IMR-90 (cell line): ENCODE measurements around the gene TRPC4. TPM values are rescaled to one million over a fixed set of nuclear protein-coding genes. Genes with fewer than 3 reads are reported as not detected.

ENCODE experiments used
- ATAC-seq: fragments of 200-7000 bp; cut with Tn5 transposase; 2 replicates; pipeline ENCODE4 v1.9.1; 2020; ENCODE audit warnings: low read depth, mild to moderate bottlenecking, moderate library complexity
- BruUV-seq: library from RNA; stranded (reverse); fragments of 400-500 nt; replicated peaks from 2 replicates; lab custom pipeline; 2021; lab: Mats Ljungman, UMichigan
- CTCF ChIA-PET: fragments of 300-600 bp; formaldehyde crosslinking; extraction: SDS; loops from one replicate; lab custom pipeline; 2021; ENCODE audit warnings: antibody characterized with exemption; lab: Yijun Ruan, JAX
- POLR2A ChIA-PET: fragments of 300-600 bp; sonication (Branson Sonifier 250); formaldehyde crosslinking; loops from one replicate; lab custom pipeline; 2022; ENCODE audit warnings: antibody characterized with exemption; ENCODE audit not compliant: unreplicated experiment; lab: Charles Lee
- DNase-seq: peaks from one replicate; pipeline ENCODE4 v3.0.0; 2013
- H2AFZ ChIP-seq: replicated peaks from 2 replicates; pipeline ENCODE3; 2013; ENCODE audit warnings: low read length, mild to moderate bottlenecking; ENCODE audit not compliant: poor library complexity
- H2AK5ac ChIP-seq: 2 replicates; pipeline ENCODE4 v1.6.1; 2013; ENCODE audit warnings: low read depth, low read length, inconsistent platforms
- H2AK9ac ChIP-seq: replicated peaks from 2 replicates; pipeline ENCODE3; 2013; ENCODE audit warnings: mild to moderate bottlenecking, low read depth, low read length, moderate library complexity; ENCODE audit not compliant: poor library complexity
- H2BK120ac ChIP-seq: 2 replicates; pipeline ENCODE4 v1.6.1; 2013; ENCODE audit warnings: low read depth, low read length, inconsistent platforms
- H2BK15ac ChIP-seq: 3 replicates; pipeline ENCODE4 v1.6.1; 2013; ENCODE audit warnings: low read depth, low read length, inconsistent platforms
- H2BK20ac ChIP-seq: 2 replicates; pipeline ENCODE4 v1.6.1; 2013; ENCODE audit warnings: low read depth, mild to moderate bottlenecking, inconsistent platforms, low read length, moderate library complexity
- H2BK5ac ChIP-seq: 2 replicates; pipeline ENCODE4 v1.6.1; 2013; ENCODE audit warnings: mild to moderate bottlenecking, low read depth, low read length, inconsistent platforms; ENCODE audit not compliant: poor library complexity, severe bottlenecking
- H3K14ac ChIP-seq: replicated peaks from 2 replicates; pipeline ENCODE4 v1.6.1; 2013; ENCODE audit warnings: low read depth, low read length, inconsistent platforms
- H3K18ac ChIP-seq: 2 replicates; pipeline ENCODE4 v1.6.1; 2013; ENCODE audit warnings: low read depth, low read length, control low read depth
- H3K23ac ChIP-seq: 2 replicates; pipeline ENCODE4 v1.6.1; 2013; ENCODE audit warnings: low read depth, low read length, inconsistent platforms
- H3K27ac ChIP-seq: 2 replicates; pipeline ENCODE4 v1.5.1; 2013; ENCODE audit warnings: mild to moderate bottlenecking, control low read depth, low read length; ENCODE audit not compliant: insufficient read depth
- H3K27me3 ChIP-seq: 2 replicates; pipeline ENCODE4 v1.6.1; 2013; ENCODE audit warnings: low read length; ENCODE audit not compliant: control insufficient read depth, insufficient read depth
- H3K36me3 ChIP-seq: 2 replicates; pipeline ENCODE4 v1.6.1; 2013; ENCODE audit warnings: low read length, mixed read lengths; ENCODE audit not compliant: control insufficient read depth, insufficient read depth
- H3K4ac ChIP-seq: 2 replicates; pipeline ENCODE4 v1.6.1; 2013; ENCODE audit warnings: low read depth, low read length, inconsistent platforms
- H3K4me1 ChIP-seq: 2 replicates; pipeline ENCODE4 v1.6.1; 2013; ENCODE audit warnings: low read length, mixed read lengths; ENCODE audit not compliant: control insufficient read depth, insufficient read depth
- H3K4me2 ChIP-seq: 2 replicates; pipeline ENCODE4 v1.6.1; 2013; ENCODE audit warnings: low read depth, mild to moderate bottlenecking, control low read depth, low read length, moderate library complexity
- H3K4me3 ChIP-seq: 2 replicates; pipeline ENCODE4 v1.5.1; 2013; ENCODE audit warnings: low read depth, mild to moderate bottlenecking, control low read depth, low read length, moderate library complexity; ENCODE audit not compliant: insufficient read depth
- H3K56ac ChIP-seq: 2 replicates; pipeline ENCODE4 v1.6.1; 2013; ENCODE audit warnings: low read length, inconsistent platforms; ENCODE audit not compliant: insufficient read depth; ENCODE audit errors: extremely low read depth
- H3K79me1 ChIP-seq, 2 experiments: 2 replicates each; pipeline ENCODE4 v1.6.1; 2013; ENCODE audit warnings: low read length in 2 of 2, inconsistent platforms in 1 of 2, low read depth in 1 of 2
- H3K9ac ChIP-seq: 2 replicates; pipeline ENCODE4 v1.6.1; 2013; ENCODE audit warnings: low read depth, low read length, control low read depth
- H3K9me1 ChIP-seq: 2 replicates; pipeline ENCODE4 v1.6.1; 2013; ENCODE audit warnings: low read length, inconsistent platforms; ENCODE audit not compliant: insufficient read depth
- H3K9me3 ChIP-seq: 2 replicates; pipeline ENCODE4 v1.6.1; 2013; ENCODE audit warnings: low read length; ENCODE audit not compliant: control insufficient read depth, insufficient read depth
- H4K20me1 ChIP-seq: 2 replicates; pipeline ENCODE4 v1.6.1; 2013; ENCODE audit warnings: low read length, inconsistent platforms; ENCODE audit not compliant: insufficient read depth
- H4K5ac ChIP-seq: 2 replicates; pipeline ENCODE4 v1.6.1; 2013; ENCODE audit warnings: mild to moderate bottlenecking, low read depth, low read length, control low read depth
- H4K8ac ChIP-seq, 2 experiments: 2 replicates each; pipeline ENCODE4 v1.6.1; 2013; ENCODE audit warnings: low read depth in 2 of 2, low read length in 2 of 2, control low read depth in 1 of 2, inconsistent platforms in 1 of 2
- H4K91ac ChIP-seq: 2 replicates; pipeline ENCODE4 v1.6.1; 2013; ENCODE audit warnings: low read depth, low read length, inconsistent platforms; ENCODE audit not compliant: insufficient read depth
- CEBPB ChIP-seq: IDR thresholded peaks from 2 replicates; pipeline ENCODE4 v1.6.1; 2012; ENCODE audit warnings: low read depth, low read length, improper control_type of control experiment
- NFE2L2 ChIP-seq: fragments of 150-350 bp; IDR thresholded peaks from 2 replicates; pipeline ENCODE4 v1.6.1; 2016; ENCODE audit warnings: low read depth, mild to moderate bottlenecking, low read length
- RAD21 ChIP-seq: IDR thresholded peaks from 2 replicates; pipeline ENCODE4 v1.6.1; 2012; ENCODE audit warnings: low read length, improper control_type of control experiment
- WGBS, 2 experiments: methylation state at CpG; one replicate each; pipeline versions ENCODE4 v1.1.5 to v1.1.7; 2013; ENCODE audit warnings: missing lambda C conversion rate in 2 of 2; ENCODE audit not compliant: insufficient read length in 1 of 2; ENCODE audit errors: extremely low coverage in 2 of 2; 5-methylcytosine and 5-hydroxymethylcytosine counted together
- dilution Hi-C: fragments of 300-500 bp; cut with HindIII; formaldehyde crosslinking; loops from one replicate; pipeline ENCODE4 v1.14.3; 2018; ENCODE audit warnings: low sequenced_read_pairs; ENCODE audit not compliant: unreplicated experiment
- in situ Hi-C: fragments of 300-500 bp; cut with MboI; formaldehyde crosslinking; loops from 3 replicates; pipeline ENCODE4 v1.14.3; 2019; ENCODE audit warnings: low sequenced_read_pairs, inconsistent platforms, mixed read lengths
- intact Hi-C: fragments of 100-400 bp; cut with micrococcal nuclease; formaldehyde crosslinking; loops from 2 replicates; pipeline ENCODE4 v1.10.0; 2022
- polyA plus RNA-seq, 3 experiments: library from polyadenylated mRNA; depleted of rRNA; stranded (reverse); fragments of >200 nt; gene quantifications; 2 replicates each; pipeline ENCODE4 v1.2.3, GENCODE V29; 2012; ENCODE audit warnings: low replicate concordance in 1 of 3
- total RNA-seq: library from RNA; depleted of rRNA; stranded (reverse); fragments of >200 nt; gene quantifications from 2 replicates; pipeline ENCODE4 v1.2.3, GENCODE V29; 2012
- TF ChIP-seq, protein P1 (sequence below): fragments of 150-350 bp; IDR thresholded peaks from 2 replicates; pipeline ENCODE4 v1.6.1; 2016; ENCODE audit warnings: low read depth, mild to moderate bottlenecking, low read length, moderate library complexity, borderline replicate concordance
- TF ChIP-seq, protein P2 (sequence below): fragments of 150-350 bp; IDR thresholded peaks from 2 replicates; pipeline ENCODE4 v1.6.1; 2017; ENCODE audit warnings: mild to moderate bottlenecking, antibody characterized with exemption, low read length, low read depth
- TF ChIP-seq, protein P3 (sequence below): conservative IDR thresholded peaks from 2 replicates; pipeline ENCODE4 v1.5.1; 2012; ENCODE audit warnings: mild to moderate bottlenecking, low read depth, low read length, improper control_type of control experiment

TRPC4 gene
- total and polyA plus RNA-seq, 2 of the 4 experiments (the other 2 are of a cell fraction): 1.9 to 5.2 TPM

DNA sequence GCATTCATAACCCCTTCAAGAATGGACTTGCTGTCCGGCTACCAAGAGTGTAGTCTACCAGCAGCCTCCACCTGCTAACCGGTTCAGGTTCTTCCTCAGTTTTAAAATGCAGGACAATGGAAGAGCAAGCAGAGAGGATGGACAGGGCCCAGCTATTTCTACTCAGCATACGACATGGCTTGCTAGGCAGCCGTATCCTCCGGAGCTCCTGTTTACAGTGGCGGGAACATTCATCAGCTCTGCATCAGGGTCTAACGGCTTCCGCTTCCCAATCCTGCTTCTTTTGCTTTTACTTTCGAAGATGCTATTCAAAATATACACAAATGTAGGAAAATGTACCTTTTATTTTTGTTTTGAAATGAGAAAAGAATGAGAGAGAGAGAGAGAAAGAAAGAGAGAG, 118.5 kb downstream of the TRPC4 start:
- Histone ChIP-seq H4K5ac (no peak overlapping the region), H4K8ac (no peak overlapping the region), H2BK15ac (no peak overlapping the region), H3K23ac (no peak overlapping the region), H3K18ac (no peak overlapping the region), H4K91ac (no peak overlapping the region), H4K20me1 (no peaks in the 10 kb centered on the region), H3K14ac (no peak overlapping the region), H3K27me3 (no peaks in the 10 kb centered on the region), H2BK5ac (no peak overlapping the region), H3K9me3 (no peaks in the 10 kb centered on the region), H3K4ac (no peak overlapping the region), H2BK20ac (no peak overlapping the region), H2AFZ (no peak overlapping the region), H3K4me2 (no peak overlapping the region), H3K56ac (no peak overlapping the region), H3K4me1 (peaks cover 2% of the 10 kb centered on the region; the same call in 1 of the 2 replicates), H3K9me1 (peaks cover 4% of the 10 kb centered on the region; the same call in 1 of the 2 replicates), H3K4me3 (no peak overlapping the region), H2BK120ac (no peak overlapping the region), H3K79me1 (no peaks in the 10 kb centered on the region), H3K27ac (no peak overlapping the region), H2AK5ac (no peak overlapping the region), H3K36me3 (no peaks in the 10 kb centered on the region), H2AK9ac (peak overlapping the region; percentile 9), H3K9ac (no peak overlapping the region)
- no TSS peak for BruUV-seq
- TF ChIP-seq NFE2L2 (no peak), CEBPB (no peak), RAD21 (no peak)
- TF ChIP-seq, protein P1, sequence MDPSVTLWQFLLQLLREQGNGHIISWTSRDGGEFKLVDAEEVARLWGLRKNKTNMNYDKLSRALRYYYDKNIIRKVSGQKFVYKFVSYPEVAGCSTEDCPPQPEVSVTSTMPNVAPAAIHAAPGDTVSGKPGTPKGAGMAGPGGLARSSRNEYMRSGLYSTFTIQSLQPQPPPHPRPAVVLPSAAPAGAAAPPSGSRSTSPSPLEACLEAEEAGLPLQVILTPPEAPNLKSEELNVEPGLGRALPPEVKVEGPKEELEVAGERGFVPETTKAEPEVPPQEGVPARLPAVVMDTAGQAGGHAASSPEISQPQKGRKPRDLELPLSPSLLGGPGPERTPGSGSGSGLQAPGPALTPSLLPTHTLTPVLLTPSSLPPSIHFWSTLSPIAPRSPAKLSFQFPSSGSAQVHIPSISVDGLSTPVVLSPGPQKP: no peak
- TF ChIP-seq, protein P2, sequence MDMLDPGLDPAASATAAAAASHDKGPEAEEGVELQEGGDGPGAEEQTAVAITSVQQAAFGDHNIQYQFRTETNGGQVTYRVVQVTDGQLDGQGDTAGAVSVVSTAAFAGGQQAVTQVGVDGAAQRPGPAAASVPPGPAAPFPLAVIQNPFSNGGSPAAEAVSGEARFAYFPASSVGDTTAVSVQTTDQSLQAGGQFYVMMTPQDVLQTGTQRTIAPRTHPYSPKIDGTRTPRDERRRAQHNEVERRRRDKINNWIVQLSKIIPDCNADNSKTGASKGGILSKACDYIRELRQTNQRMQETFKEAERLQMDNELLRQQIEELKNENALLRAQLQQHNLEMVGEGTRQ: no peak
- TF ChIP-seq, protein P3, sequence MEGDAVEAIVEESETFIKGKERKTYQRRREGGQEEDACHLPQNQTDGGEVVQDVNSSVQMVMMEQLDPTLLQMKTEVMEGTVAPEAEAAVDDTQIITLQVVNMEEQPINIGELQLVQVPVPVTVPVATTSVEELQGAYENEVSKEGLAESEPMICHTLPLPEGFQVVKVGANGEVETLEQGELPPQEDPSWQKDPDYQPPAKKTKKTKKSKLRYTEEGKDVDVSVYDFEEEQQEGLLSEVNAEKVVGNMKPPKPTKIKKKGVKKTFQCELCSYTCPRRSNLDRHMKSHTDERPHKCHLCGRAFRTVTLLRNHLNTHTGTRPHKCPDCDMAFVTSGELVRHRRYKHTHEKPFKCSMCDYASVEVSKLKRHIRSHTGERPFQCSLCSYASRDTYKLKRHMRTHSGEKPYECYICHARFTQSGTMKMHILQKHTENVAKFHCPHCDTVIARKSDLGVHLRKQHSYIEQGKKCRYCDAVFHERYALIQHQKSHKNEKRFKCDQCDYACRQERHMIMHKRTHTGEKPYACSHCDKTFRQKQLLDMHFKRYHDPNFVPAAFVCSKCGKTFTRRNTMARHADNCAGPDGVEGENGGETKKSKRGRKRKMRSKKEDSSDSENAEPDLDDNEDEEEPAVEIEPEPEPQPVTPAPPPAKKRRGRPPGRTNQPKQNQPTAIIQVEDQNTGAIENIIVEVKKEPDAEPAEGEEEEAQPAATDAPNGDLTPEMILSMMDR: no peak
- ChIA-PET CTCF (no interaction called here), POLR2A (no interaction called here)
- intact Hi-C loops (no loop called here), dilution Hi-C loops (no loop called here), in situ Hi-C loops (no loop called here)
- DNase-seq: no peak
- no peak for ATAC-seq
- no CpG with 5 or more reads among the region's 9 CpGs for WGBS, 2 experiments
